Ishikawa (cell line): Measurements from ENCODE around the gene MAT2A.

Experiments used
- CEBPB ChIP-seq: IDR thresholded peaks from 2 replicates; pipeline ENCODE4 v1.6.1; 2012
- CREB1 ChIP-seq: IDR thresholded peaks from 2 replicates; pipeline ENCODE4 v1.6.1; 2012; ENCODE audit warnings: low read depth
- EGR1 ChIP-seq: IDR thresholded peaks from 2 replicates; pipeline ENCODE4 v1.6.1; 2012
- EP300 ChIP-seq: IDR thresholded peaks from 2 replicates; pipeline ENCODE4 v1.6.1; 2012; ENCODE audit warnings: borderline replicate concordance
- FOXM1 ChIP-seq: IDR thresholded peaks from 2 replicates; pipeline ENCODE4 v1.6.1; 2012; ENCODE audit warnings: low read depth, borderline replicate concordance
- NFIC ChIP-seq: IDR thresholded peaks from 2 replicates; pipeline ENCODE4 v1.6.1; 2012
- RAD21 ChIP-seq: IDR thresholded peaks from 2 replicates; pipeline ENCODE4 v1.6.1; 2012; ENCODE audit warnings: low read depth
- REST ChIP-seq: IDR thresholded peaks from 2 replicates; pipeline ENCODE4 v1.6.1; 2012; ENCODE audit warnings: low read depth, mild to moderate bottlenecking
- TAF1 ChIP-seq: IDR thresholded peaks from 2 replicates; pipeline ENCODE4 v1.6.1; 2012; ENCODE audit warnings: low read depth, mild to moderate bottlenecking
- TCF12 ChIP-seq: IDR thresholded peaks from 2 replicates; pipeline ENCODE4 v1.6.1; 2012; ENCODE audit warnings: low read depth
- TEAD4 ChIP-seq: IDR thresholded peaks from 2 replicates; pipeline ENCODE4 v1.6.1; 2012
- USF1 ChIP-seq: IDR thresholded peaks from 2 replicates; pipeline ENCODE4 v1.6.1; 2012
- YY1 ChIP-seq: IDR thresholded peaks from 2 replicates; pipeline ENCODE4 v1.6.1; 2012; ENCODE audit warnings: low read depth
- ZBTB7A ChIP-seq: IDR thresholded peaks from 2 replicates; pipeline ENCODE4 v1.6.1; 2012; ENCODE audit warnings: low read depth
- TF ChIP-seq, protein P1 (sequence below): IDR thresholded peaks from 2 replicates; pipeline ENCODE4 v1.6.1; 2012

MAT2A gene

GRCh38 chr2:85589982-85590791, 51.2 kb downstream of the MAT2A start:
- TF ChIP-seq EP300 = no peak
- no peak for TF ChIP-seq REST
- no peak for TF ChIP-seq CEBPB
- TF ChIP-seq TCF12 = no peak
- TF ChIP-seq CREB1 = no peak
- TF ChIP-seq, protein P1, sequence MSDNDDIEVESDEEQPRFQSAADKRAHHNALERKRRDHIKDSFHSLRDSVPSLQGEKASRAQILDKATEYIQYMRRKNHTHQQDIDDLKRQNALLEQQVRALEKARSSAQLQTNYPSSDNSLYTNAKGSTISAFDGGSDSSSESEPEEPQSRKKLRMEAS = no peak
- no peak for TF ChIP-seq USF1
- no peak for TF ChIP-seq RAD21
- no peak for TF ChIP-seq ZBTB7A
- no peak for TF ChIP-seq NFIC
- no peak for TF ChIP-seq EGR1
- TF ChIP-seq TEAD4 = no peak
- TF ChIP-seq TAF1 = no peak

GRCh38 chr2:85590950-85591349, 52.0 kb downstream of the MAT2A start:
- TF ChIP-seq, protein P1 = no peak
- TF ChIP-seq USF1 = no peak
- no peak for TF ChIP-seq TAF1
- no peak for TF ChIP-seq CREB1
- no peak for TF ChIP-seq RAD21
- no peak for TF ChIP-seq FOXM1
- no peak for TF ChIP-seq ZBTB7A
- TF ChIP-seq REST = no peak
- no peak; the same call in 1 of the 2 replicates for TF ChIP-seq NFIC
- no peak for TF ChIP-seq EGR1
- no peak for TF ChIP-seq TEAD4
- no peak for TF ChIP-seq YY1
- TF ChIP-seq CEBPB = no peak
- TF ChIP-seq TCF12 = no peak
- TF ChIP-seq EP300 = no peak

DNA sequence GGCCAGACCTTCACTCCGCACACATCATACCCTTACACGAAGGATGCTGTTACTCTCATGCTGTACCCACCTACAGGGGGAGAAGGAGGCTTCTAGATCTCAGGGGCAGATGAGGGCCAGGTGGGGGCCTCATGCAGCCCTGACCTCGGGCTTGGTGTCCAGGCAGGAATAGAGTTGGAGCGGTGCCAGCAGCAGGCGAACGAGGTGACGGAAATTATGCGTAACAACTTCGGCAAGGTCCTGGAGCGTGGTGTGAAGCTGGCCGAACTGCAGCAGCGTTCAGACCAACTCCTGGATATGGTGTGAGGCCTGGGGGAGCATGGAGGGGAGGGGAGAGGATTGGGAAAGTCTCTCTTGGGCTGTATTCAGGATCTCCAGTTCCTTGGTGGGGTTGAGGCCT, 52.6 kb downstream of the MAT2A start:
- TF ChIP-seq USF1 = no peak

DNA sequence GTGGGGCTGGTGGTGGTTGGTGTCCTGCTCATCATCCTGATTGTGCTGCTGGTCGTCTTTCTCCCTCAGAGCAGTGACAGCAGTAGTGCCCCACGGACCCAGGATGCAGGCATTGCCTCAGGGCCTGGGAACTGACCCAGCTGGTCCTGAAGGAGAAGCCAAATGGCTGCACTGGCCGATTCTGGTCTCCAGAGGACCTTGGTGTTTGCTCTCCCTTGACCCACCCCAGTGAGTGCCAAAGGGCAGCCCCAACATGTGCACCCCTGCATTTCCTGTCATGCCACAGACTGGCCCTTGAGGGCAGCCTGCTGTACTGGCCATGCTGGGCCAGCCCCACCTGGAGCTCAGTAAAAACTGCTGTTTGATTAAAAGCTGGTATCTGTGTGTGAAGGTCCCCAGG, 54.1 kb downstream of the MAT2A start:
- no peak for TF ChIP-seq REST
- TF ChIP-seq ZBTB7A = no peak
- TF ChIP-seq YY1 = no peak
- no peak for TF ChIP-seq TEAD4
- TF ChIP-seq CEBPB = no peak
- TF ChIP-seq, protein P1 = no peak
- TF ChIP-seq EP300 = no peak
- no peak for TF ChIP-seq TAF1
- no peak for TF ChIP-seq RAD21
- no peak for TF ChIP-seq EGR1
- TF ChIP-seq USF1 = no peak
- TF ChIP-seq TCF12 = no peak
- no peak for TF ChIP-seq FOXM1
- TF ChIP-seq CREB1 = no peak
- no peak for TF ChIP-seq NFIC
